Measurements from ENCODE around the gene ADCY4. TPM values are rescaled to one million over a fixed set of nuclear protein-coding genes. Genes with fewer than 3 reads are reported as not detected.

Gene ADCY4
- total RNA-seq, 1 experiment from 2014 or later, result 0.86 TPM

DNA sequence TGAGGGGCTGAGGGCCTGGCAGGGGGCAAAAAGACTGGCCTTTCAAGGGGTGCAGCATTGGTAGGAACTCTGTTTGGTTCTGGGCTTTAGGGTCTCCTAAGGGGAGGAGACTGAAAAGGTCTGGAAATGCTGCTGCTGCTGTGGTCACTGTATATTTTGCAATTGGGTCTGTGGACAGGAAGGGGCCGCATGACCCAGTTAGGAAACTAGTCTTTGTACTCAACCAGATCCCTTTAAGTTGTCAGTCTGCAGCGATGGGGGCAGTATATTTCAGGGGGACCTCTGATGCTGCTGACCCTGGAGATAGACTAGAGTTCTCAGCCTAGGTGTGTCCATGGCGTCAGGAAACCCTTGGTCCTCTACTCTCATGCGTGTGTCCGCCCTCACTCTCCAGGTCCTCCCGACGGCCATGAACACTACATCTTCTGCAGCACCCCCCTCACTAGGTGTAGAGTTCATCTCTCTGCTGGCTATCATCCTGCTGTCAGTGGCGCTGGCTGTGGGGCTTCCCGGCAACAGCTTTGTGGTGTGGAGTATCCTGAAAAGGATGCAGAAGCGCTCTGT, 19.5 kb downstream of the ADCY4 start:
- no peaks in the 10 kb centered on the region for H3K36me3 ChIP-seq (ENCODE audit: control insufficient read depth in 1 of 2, insufficient read depth in 2 of 2, low read length in 2 of 2)
- POLR2A ChIA-PET, result no interaction called here
- H3K9me2 ChIP-seq (ENCODE audit: insufficient read depth), result no peaks in the 10 kb centered on the region
- no TSS peak for BruUV-seq (replicated peaks)
- H3K4me2 ChIP-seq (ENCODE audit: low read length), result no peak overlapping the region
- no peak overlapping the region for H2AFZ ChIP-seq (ENCODE audit: low read depth, low read length, poor library complexity, severe bottlenecking)
- TF ChIP-seq POLR2AphosphoS5 (IDR thresholded peaks at IDR 0.05; ENCODE audit: low read depth, low read length) (no peak), EZH2phosphoT487 (IDR thresholded peaks at IDR 0.05; ENCODE audit: borderline replicate concordance) (no peak), RAD21 (IDR thresholded peaks at IDR 0.05; ENCODE audit: low read depth) (no peak)
- TF ChIP-seq, protein P1, sequence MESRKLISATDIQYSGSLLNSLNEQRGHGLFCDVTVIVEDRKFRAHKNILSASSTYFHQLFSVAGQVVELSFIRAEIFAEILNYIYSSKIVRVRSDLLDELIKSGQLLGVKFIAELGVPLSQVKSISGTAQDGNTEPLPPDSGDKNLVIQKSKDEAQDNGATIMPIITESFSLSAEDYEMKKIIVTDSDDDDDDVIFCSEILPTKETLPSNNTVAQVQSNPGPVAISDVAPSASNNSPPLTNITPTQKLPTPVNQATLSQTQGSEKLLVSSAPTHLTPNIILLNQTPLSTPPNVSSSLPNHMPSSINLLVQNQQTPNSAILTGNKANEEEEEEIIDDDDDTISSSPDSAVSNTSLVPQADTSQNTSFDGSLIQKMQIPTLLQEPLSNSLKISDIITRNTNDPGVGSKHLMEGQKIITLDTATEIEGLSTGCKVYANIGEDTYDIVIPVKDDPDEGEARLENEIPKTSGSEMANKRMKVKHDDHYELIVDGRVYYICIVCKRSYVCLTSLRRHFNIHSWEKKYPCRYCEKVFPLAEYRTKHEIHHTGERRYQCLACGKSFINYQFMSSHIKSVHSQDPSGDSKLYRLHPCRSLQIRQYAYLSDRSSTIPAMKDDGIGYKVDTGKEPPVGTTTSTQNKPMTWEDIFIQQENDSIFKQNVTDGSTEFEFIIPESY (IDR thresholded peaks at IDR 0.05; ENCODE audit: extremely low read depth, insufficient replicate concordance, low read length), result no peak
- H3K27ac ChIP-seq (ENCODE audit: low read depth, low read length), result no peak overlapping the region
- intact Hi-C loops (cut with micrococcal nuclease), result no loop called here
- no peaks in the 10 kb centered on the region for H3K79me2 ChIP-seq (ENCODE audit: insufficient read depth, low read length)
- no peak overlapping the region for H3K4me3 ChIP-seq (replicated peaks in 1 of 2; ENCODE audit: low read depth in 1 of 2, low read length in 2 of 2)
- no peaks in the 10 kb centered on the region for H4K20me1 ChIP-seq (ENCODE audit: insufficient read depth)
- RAD21 ChIA-PET (ENCODE audit: low non-redundant PET in 1 of 2, low total read pairs in 2 of 2, uncharacterized antibody in 2 of 2, unreplicated experiment in 2 of 2), result no interaction called here
- H3K9ac ChIP-seq (ENCODE audit: low read length), result no peak overlapping the region
- no peaks in the 10 kb centered on the region for H3K9me3 ChIP-seq (ENCODE audit: control insufficient read depth in 1 of 2, insufficient read depth in 1 of 2, low read depth in 1 of 2, low read length in 2 of 2)
- 0 out of 2 replicates have a peak, but pooled peaks cover 4% of the 10 kb centered on the region for H3K27me3 ChIP-seq (ENCODE audit: insufficient read depth, low read length)
- DNase-seq (ENCODE audit: low read depth, low spot score), result no peak
- no peak for ATAC-seq
- CTCF ChIA-PET, result interaction anchor here (1.7 kb wide), 1 partner anchor 116 kb away, joined by 7 read pairs; no protein-coding TSS in a partner anchor
- H3K4me1 ChIP-seq (ENCODE audit: control insufficient read depth in 1 of 2, insufficient read depth in 2 of 2, low read length in 2 of 2), result peaks cover 11 to 24% of the 10 kb centered on the region in 2 experiments

DNA sequence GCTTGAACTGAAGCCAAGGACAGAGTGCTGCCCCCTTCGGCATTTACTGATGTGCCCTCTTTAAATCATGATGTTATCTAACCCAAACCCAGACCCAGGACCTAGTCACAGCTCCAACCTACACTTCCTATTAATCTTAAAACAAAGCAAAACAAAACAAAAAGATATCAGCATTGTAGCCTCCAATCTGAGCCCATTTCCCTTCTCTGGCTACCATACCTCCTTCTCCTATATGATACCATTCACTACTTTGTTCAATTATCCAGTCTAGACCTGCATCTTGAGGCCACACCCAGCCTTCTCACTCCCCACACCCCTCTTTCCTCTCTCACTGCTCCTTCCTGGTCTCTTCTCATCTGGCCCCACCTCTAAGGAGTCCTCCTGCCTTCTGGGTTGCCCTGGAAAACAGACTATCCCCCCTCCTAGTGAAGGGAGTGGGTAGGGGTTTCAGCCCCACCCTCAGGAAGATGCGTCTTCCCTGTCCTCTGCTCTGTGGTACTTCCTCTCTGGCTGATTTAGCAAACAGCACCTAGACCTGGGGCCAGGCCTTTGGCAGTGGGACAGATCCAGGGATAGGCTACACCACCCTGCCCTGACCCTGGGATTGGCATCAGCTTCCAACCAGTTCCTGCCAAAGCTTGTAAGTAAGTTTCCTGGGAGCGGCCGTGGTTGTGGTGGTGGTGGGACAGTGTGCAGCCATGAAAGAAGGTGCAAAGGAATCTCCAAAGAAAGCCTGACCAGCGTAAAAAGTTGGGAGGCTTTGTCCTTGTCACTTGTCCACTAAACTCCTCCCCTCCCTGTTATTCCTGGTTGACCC, 20.3 kb downstream of the ADCY4 start:
- BruUV-seq (replicated peaks), result no TSS peak
- Histone ChIP-seq H3K4me3 (replicated peaks in 1 of 2; ENCODE audit: low read depth in 1 of 2, low read length in 2 of 2) (no peak overlapping the region), H3K27me3 (ENCODE audit: insufficient read depth, low read length) (0 out of 2 replicates have a peak, but pooled peaks cover 4% of the 10 kb centered on the region), H3K4me2 (ENCODE audit: low read length) (no peak overlapping the region), H3K9ac (ENCODE audit: low read length) (no peak overlapping the region), H3K79me2 (ENCODE audit: insufficient read depth, low read length) (no peaks in the 10 kb centered on the region), H2AFZ (ENCODE audit: low read depth, low read length, poor library complexity, severe bottlenecking) (no peak overlapping the region), H3K9me2 (ENCODE audit: insufficient read depth) (no peaks in the 10 kb centered on the region), H3K27ac (ENCODE audit: low read depth, low read length) (no peak overlapping the region), H3K9me3 (ENCODE audit: control insufficient read depth in 1 of 2, insufficient read depth in 1 of 2, low read depth in 1 of 2, low read length in 2 of 2) (no peaks in the 10 kb centered on the region), H3K4me1 (ENCODE audit: control insufficient read depth in 1 of 2, insufficient read depth in 2 of 2, low read length in 2 of 2) (peaks cover 11 to 24% of the 10 kb centered on the region in 2 experiments), H4K20me1 (ENCODE audit: insufficient read depth) (no peaks in the 10 kb centered on the region), H3K36me3 (ENCODE audit: control insufficient read depth in 1 of 2, insufficient read depth in 2 of 2, low read length in 2 of 2) (no peaks in the 10 kb centered on the region; a peak in 1 of 4 replicates)
- POLR2A ChIA-PET, result no interaction called here
- RAD21 ChIA-PET (ENCODE audit: low non-redundant PET in 1 of 2, low total read pairs in 2 of 2, uncharacterized antibody in 2 of 2, unreplicated experiment in 2 of 2), result no interaction called here
- no peak for ATAC-seq
- intact Hi-C loops (cut with micrococcal nuclease), result no loop called here
- no peak for DNase-seq (ENCODE audit: low read depth, low spot score)
- CTCF ChIA-PET, result interaction anchor here (0.8 kb wide), 1 partner anchor 19 kb away, joined by 3 read pairs; no protein-coding TSS in a partner anchor
- TF ChIP-seq RAD21 (IDR thresholded peaks at IDR 0.05; ENCODE audit: low read depth) (no peak), SP1 (IDR thresholded peaks at IDR 0.05; ENCODE audit: low read depth) (no peak), EZH2phosphoT487 (IDR thresholded peaks at IDR 0.05; ENCODE audit: borderline replicate concordance) (no peak)
- TF ChIP-seq, protein P2, sequence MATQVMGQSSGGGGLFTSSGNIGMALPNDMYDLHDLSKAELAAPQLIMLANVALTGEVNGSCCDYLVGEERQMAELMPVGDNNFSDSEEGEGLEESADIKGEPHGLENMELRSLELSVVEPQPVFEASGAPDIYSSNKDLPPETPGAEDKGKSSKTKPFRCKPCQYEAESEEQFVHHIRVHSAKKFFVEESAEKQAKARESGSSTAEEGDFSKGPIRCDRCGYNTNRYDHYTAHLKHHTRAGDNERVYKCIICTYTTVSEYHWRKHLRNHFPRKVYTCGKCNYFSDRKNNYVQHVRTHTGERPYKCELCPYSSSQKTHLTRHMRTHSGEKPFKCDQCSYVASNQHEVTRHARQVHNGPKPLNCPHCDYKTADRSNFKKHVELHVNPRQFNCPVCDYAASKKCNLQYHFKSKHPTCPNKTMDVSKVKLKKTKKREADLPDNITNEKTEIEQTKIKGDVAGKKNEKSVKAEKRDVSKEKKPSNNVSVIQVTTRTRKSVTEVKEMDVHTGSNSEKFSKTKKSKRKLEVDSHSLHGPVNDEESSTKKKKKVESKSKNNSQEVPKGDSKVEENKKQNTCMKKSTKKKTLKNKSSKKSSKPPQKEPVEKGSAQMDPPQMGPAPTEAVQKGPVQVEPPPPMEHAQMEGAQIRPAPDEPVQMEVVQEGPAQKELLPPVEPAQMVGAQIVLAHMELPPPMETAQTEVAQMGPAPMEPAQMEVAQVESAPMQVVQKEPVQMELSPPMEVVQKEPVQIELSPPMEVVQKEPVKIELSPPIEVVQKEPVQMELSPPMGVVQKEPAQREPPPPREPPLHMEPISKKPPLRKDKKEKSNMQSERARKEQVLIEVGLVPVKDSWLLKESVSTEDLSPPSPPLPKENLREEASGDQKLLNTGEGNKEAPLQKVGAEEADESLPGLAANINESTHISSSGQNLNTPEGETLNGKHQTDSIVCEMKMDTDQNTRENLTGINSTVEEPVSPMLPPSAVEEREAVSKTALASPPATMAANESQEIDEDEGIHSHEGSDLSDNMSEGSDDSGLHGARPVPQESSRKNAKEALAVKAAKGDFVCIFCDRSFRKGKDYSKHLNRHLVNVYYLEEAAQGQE (IDR thresholded peaks at IDR 0.05; ENCODE audit: low read depth), result no peak
- TF ChIP-seq, protein P3, sequence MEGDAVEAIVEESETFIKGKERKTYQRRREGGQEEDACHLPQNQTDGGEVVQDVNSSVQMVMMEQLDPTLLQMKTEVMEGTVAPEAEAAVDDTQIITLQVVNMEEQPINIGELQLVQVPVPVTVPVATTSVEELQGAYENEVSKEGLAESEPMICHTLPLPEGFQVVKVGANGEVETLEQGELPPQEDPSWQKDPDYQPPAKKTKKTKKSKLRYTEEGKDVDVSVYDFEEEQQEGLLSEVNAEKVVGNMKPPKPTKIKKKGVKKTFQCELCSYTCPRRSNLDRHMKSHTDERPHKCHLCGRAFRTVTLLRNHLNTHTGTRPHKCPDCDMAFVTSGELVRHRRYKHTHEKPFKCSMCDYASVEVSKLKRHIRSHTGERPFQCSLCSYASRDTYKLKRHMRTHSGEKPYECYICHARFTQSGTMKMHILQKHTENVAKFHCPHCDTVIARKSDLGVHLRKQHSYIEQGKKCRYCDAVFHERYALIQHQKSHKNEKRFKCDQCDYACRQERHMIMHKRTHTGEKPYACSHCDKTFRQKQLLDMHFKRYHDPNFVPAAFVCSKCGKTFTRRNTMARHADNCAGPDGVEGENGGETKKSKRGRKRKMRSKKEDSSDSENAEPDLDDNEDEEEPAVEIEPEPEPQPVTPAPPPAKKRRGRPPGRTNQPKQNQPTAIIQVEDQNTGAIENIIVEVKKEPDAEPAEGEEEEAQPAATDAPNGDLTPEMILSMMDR (IDR thresholded peaks at IDR 0.05 in 2 of 3, conservative IDR thresholded peaks at IDR 0.05 in 1 of 3; ENCODE audit: borderline replicate concordance in 1 of 3, insufficient read depth in 1 of 3, low read depth in 2 of 3, low read length in 2 of 3), result no peak
- TF ChIP-seq, protein P4, sequence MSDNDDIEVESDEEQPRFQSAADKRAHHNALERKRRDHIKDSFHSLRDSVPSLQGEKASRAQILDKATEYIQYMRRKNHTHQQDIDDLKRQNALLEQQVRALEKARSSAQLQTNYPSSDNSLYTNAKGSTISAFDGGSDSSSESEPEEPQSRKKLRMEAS (IDR thresholded peaks at IDR 0.05), result no peak
